K562 (cell line): ENCODE data around the gene ZACN.

Source experiments
- ATF7 ChIP-seq: fragments of 450-650 bp; IDR thresholded peaks from 2 replicates; pipeline ENCODE4 v1.7.1; 2014; ENCODE audit warnings: mild to moderate bottlenecking, moderate library complexity
- EZH2 ChIP-seq: IDR thresholded peaks from 2 replicates; pipeline ENCODE4 v1.6.1; 2012; ENCODE audit warnings: low read depth, mild to moderate bottlenecking, inconsistent platforms, low read length, borderline replicate concordance
- HMG20B ChIP-seq: fragments of 250-450 bp; sonication (Bioruptor Pico); IDR thresholded peaks from 2 replicates; pipeline ENCODE4 v1.5.0; 2021; ENCODE audit warnings: mild to moderate bottlenecking
- POLR2A ChIP-seq: fragments of 450-650 bp; conservative IDR thresholded peaks from 2 replicates; pipeline ENCODE4 v1.6.1; 2016
- RBFOX2 ChIP-seq: fragments of 200-400 bp; formaldehyde crosslinking; IDR thresholded peaks from 2 replicates; pipeline ENCODE4 v1.6.1; 2017; ENCODE audit warnings: low read depth, mild to moderate bottlenecking, low read length, moderate library complexity
- RFX5 ChIP-seq: IDR thresholded peaks from 2 replicates; pipeline ENCODE4 v1.6.1; 2011; ENCODE audit warnings: low read depth, mild to moderate bottlenecking, improper control_type of control experiment, low read length
- SAFB ChIP-seq: fragments of 200-400 bp; formaldehyde crosslinking; IDR thresholded peaks from 2 replicates; pipeline ENCODE4 v1.6.1; 2017; ENCODE audit warnings: low read depth, low read length, borderline replicate concordance
- TARDBP ChIP-seq: fragments of 450-650 bp; IDR thresholded peaks from 2 replicates; pipeline ENCODE4 v1.6.1; 2016
- TF ChIP-seq, protein P1 (sequence below): sonication (generic); formaldehyde crosslinking; IDR thresholded peaks from 2 replicates; pipeline ENCODE4 v1.8.0; 2023; ENCODE audit warnings: mild to moderate bottlenecking, missing genetic modification reagents
- TF ChIP-seq, protein P2 (sequence below), 2 experiments: fragments of 450-650 bp; formaldehyde crosslinking in 1 of 2; IDR thresholded peaks; 2 replicates each; pipeline versions ENCODE4 v1.4.0 to v1.6.1; 2014 to 2020; ENCODE audit warnings: mild to moderate bottlenecking in 2 of 2, borderline replicate concordance in 1 of 2, low read depth in 1 of 2

DNA sequence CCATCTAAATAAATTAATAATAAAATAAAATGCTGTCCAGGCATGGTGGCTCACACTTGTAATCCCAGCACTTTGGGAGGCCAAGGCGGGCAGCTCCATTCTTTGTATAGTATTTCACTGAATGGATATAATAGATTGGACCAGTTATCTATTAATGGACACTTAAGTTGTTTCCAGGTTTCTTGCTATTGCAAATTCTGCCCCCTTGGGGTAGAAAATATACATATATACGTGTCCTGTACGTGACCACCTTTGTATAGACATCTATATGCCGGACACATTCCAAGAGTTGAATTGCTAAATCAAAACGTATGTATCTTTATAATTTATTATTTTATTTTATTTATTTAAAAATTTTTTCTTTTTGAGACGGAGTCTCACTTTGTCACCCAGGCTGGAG lies 28.5 kb downstream of the ZACN start:
- TF ChIP-seq HMG20B (CRISPR knock-in tag) (no peak), RFX5 (no peak), POLR2A (no peak), TARDBP (no peak), EZH2 (no peak), SAFB (no peak), ATF7 (no peak), RBFOX2 (no peak)
- TF ChIP-seq, protein P1, sequence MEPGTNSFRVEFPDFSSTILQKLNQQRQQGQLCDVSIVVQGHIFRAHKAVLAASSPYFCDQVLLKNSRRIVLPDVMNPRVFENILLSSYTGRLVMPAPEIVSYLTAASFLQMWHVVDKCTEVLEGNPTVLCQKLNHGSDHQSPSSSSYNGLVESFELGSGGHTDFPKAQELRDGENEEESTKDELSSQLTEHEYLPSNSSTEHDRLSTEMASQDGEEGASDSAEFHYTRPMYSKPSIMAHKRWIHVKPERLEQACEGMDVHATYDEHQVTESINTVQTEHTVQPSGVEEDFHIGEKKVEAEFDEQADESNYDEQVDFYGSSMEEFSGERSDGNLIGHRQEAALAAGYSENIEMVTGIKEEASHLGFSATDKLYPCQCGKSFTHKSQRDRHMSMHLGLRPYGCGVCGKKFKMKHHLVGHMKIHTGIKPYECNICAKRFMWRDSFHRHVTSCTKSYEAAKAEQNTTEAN (CRISPR knock-in tag), result no peak
- TF ChIP-seq, protein P2, sequence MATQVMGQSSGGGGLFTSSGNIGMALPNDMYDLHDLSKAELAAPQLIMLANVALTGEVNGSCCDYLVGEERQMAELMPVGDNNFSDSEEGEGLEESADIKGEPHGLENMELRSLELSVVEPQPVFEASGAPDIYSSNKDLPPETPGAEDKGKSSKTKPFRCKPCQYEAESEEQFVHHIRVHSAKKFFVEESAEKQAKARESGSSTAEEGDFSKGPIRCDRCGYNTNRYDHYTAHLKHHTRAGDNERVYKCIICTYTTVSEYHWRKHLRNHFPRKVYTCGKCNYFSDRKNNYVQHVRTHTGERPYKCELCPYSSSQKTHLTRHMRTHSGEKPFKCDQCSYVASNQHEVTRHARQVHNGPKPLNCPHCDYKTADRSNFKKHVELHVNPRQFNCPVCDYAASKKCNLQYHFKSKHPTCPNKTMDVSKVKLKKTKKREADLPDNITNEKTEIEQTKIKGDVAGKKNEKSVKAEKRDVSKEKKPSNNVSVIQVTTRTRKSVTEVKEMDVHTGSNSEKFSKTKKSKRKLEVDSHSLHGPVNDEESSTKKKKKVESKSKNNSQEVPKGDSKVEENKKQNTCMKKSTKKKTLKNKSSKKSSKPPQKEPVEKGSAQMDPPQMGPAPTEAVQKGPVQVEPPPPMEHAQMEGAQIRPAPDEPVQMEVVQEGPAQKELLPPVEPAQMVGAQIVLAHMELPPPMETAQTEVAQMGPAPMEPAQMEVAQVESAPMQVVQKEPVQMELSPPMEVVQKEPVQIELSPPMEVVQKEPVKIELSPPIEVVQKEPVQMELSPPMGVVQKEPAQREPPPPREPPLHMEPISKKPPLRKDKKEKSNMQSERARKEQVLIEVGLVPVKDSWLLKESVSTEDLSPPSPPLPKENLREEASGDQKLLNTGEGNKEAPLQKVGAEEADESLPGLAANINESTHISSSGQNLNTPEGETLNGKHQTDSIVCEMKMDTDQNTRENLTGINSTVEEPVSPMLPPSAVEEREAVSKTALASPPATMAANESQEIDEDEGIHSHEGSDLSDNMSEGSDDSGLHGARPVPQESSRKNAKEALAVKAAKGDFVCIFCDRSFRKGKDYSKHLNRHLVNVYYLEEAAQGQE (IDR thresholded peaks at IDR 0.05; ENCODE audit: borderline replicate concordance), result no peak
- TF ChIP-seq, protein P2 (CRISPR knock-in tag; IDR thresholded peaks at IDR 0.05; ENCODE audit: low read depth), result no peak
